H1 (cell line): Measurements from ENCODE around the gene PPP2R2D. TPM values are rescaled to one million over a fixed set of nuclear protein-coding genes. Genes with fewer than 3 reads are reported as not detected.

ENCODE experiments used
- CTCF ChIA-PET: fragments of 300-600 bp; sonication (Branson Sonifier 250); formaldehyde crosslinking; loops from one replicate; lab custom pipeline; 2021; ENCODE audit not compliant: partially characterized antibody; lab: Charles Lee
- POLR2A ChIA-PET: fragments of 300-600 bp; sonication (Branson Sonifier 250); formaldehyde crosslinking; loops from one replicate; lab custom pipeline; 2021; ENCODE audit warnings: inconsistent platforms; ENCODE audit not compliant: partially characterized antibody; lab: Charles Lee
- DNase-seq, 2 experiments: peaks; one replicate each; pipeline versions ENCODE4 v3.0.0 to v3.0.0-alpha.2; 2010 to 2022; ENCODE audit warnings: low spot score in 2 of 2, low read depth in 1 of 2, mixed read lengths in 1 of 2
- FAIRE-seq: peaks from 2 replicates; lab custom pipeline; 2011; peaks lifted over from hg19 to GRCh38; lab: Jason Lieb, UNC
- H2AFZ ChIP-seq: 2 replicates; pipeline ENCODE4 v1.8.1; 2012; ENCODE audit warnings: low read length, inconsistent platforms
- H2AK5ac ChIP-seq: 2 replicates; pipeline ENCODE4 v1.6.1; 2013; ENCODE audit warnings: low read depth, low read length
- H2BK120ac ChIP-seq: replicated peaks from 2 replicates; pipeline ENCODE3; 2013; ENCODE audit warnings: low read depth, low read length, inconsistent platforms
- H2BK12ac ChIP-seq: 2 replicates; pipeline ENCODE4 v1.6.1; 2013; ENCODE audit warnings: low read depth, low read length
- H2BK15ac ChIP-seq: 2 replicates; pipeline ENCODE4 v1.6.1; 2013; ENCODE audit warnings: low read length
- H2BK20ac ChIP-seq: 2 replicates; pipeline ENCODE4 v1.6.1; 2013; ENCODE audit warnings: low read length
- H2BK5ac ChIP-seq: 2 replicates; pipeline ENCODE4 v1.6.1; 2013; ENCODE audit warnings: low read depth, low read length
- H3K14ac ChIP-seq: 2 replicates; pipeline ENCODE4 v1.6.1; 2013; ENCODE audit warnings: inconsistent platforms; ENCODE audit not compliant: insufficient read length
- H3K18ac ChIP-seq: 2 replicates; pipeline ENCODE4 v1.6.1; 2013; ENCODE audit warnings: low read length; ENCODE audit errors: extremely low read depth
- H3K23ac ChIP-seq: 2 replicates; pipeline ENCODE4 v1.6.1; 2013; ENCODE audit warnings: inconsistent platforms; ENCODE audit not compliant: insufficient read length
- H3K23me2 ChIP-seq: 2 replicates; pipeline ENCODE4 v1.6.1; 2013; ENCODE audit warnings: low read depth, low read length
- H3K27ac ChIP-seq: 2 replicates; pipeline ENCODE4 v1.6.1; 2011; ENCODE audit warnings: low read depth, low read length, inconsistent platforms
- H3K27me3 ChIP-seq, 4 experiments: replicated peaks in 1 of 4; 1 replicate in 1 of 4; 2 replicates in 3 of 4; pipeline versions ENCODE4 v1.6.1 to v1.8.1; 2011 to 2013; ENCODE audit warnings: low read length in 3 of 4, mild to moderate bottlenecking in 3 of 4, inconsistent platforms in 2 of 4, mixed read lengths in 2 of 4, moderate library complexity in 1 of 4; ENCODE audit not compliant: control insufficient read depth in 3 of 4, insufficient read depth in 3 of 4; ENCODE audit errors: extremely low read depth in 1 of 4
- H3K36me3 ChIP-seq, 4 experiments: 2 replicates each; pipeline versions ENCODE4 v1.6.1 to v1.8.1; 2011 to 2013; ENCODE audit warnings: mild to moderate bottlenecking in 4 of 4, low read length in 3 of 4, moderate library complexity in 2 of 4, control low read depth in 1 of 4, inconsistent platforms in 1 of 4; ENCODE audit not compliant: insufficient read depth in 4 of 4, control insufficient read depth in 2 of 4
- H3K4ac ChIP-seq: replicated peaks from 2 replicates; pipeline ENCODE3; 2013; ENCODE audit warnings: low read length, low read depth, mixed read lengths, inconsistent platforms; ENCODE audit not compliant: insufficient read length
- H3K4me1 ChIP-seq, 4 experiments: replicated peaks in 1 of 4; 1 replicate in 1 of 4; 2 replicates in 3 of 4; pipeline versions ENCODE4 v1.6.1 to v1.8.1; 2011 to 2013; ENCODE audit warnings: low read length in 3 of 4, inconsistent platforms in 2 of 4, mixed read lengths in 1 of 4; ENCODE audit not compliant: insufficient read depth in 4 of 4, control insufficient read depth in 3 of 4
- H3K4me2 ChIP-seq, 2 experiments: 2 replicates each; pipeline versions ENCODE4 v1.6.1 to v1.8.1; 2011 to 2013; ENCODE audit warnings: low read depth in 2 of 2, low read length in 2 of 2, control low read depth in 1 of 2, inconsistent platforms in 1 of 2, mild to moderate bottlenecking in 1 of 2; ENCODE audit not compliant: insufficient read depth in 1 of 2
- H3K4me3 ChIP-seq, 4 experiments: fragments of 200-600, 300-600 bp in 1 of 4; sonication (generic), shearing (Covaris generic), sonication (Bioruptor Twin) in 1 of 4; 2 replicates each; pipeline versions ENCODE4 v1.5.1 to v1.8.1; 2011 to 2016; ENCODE audit warnings: low read length in 4 of 4, low read depth in 3 of 4, control low read depth in 2 of 4, inconsistent platforms in 2 of 4, mild to moderate bottlenecking in 2 of 4, mixed read lengths in 1 of 4, moderate library complexity in 1 of 4; ENCODE audit not compliant: insufficient read depth in 2 of 4; ENCODE audit errors: extremely low read depth in 1 of 4
- H3K56ac ChIP-seq: replicated peaks from 2 replicates; pipeline ENCODE3; 2013; ENCODE audit warnings: low read depth, mild to moderate bottlenecking, mixed read lengths, low read length, inconsistent platforms; ENCODE audit not compliant: insufficient read length
- H3K79me1 ChIP-seq: 2 replicates; pipeline ENCODE4 v1.6.1; 2013; ENCODE audit warnings: low read depth, low read length, control low read depth
- H3K79me2 ChIP-seq, 2 experiments: 2 replicates each; pipeline versions ENCODE4 v1.6.1 to v1.8.1; 2012 to 2013; ENCODE audit warnings: low read length in 2 of 2, mild to moderate bottlenecking in 2 of 2, inconsistent platforms in 1 of 2; ENCODE audit not compliant: insufficient read depth in 2 of 2, control insufficient read depth in 1 of 2
- H3K9ac ChIP-seq, 4 experiments: replicated peaks in 1 of 4; 1 replicate in 1 of 4; 2 replicates in 3 of 4; pipeline versions ENCODE4 v1.6.1 to v1.8.1; 2011 to 2013; ENCODE audit warnings: low read depth in 3 of 4, low read length in 3 of 4, control low read depth in 2 of 4, mild to moderate bottlenecking in 2 of 4, moderate library complexity in 2 of 4, inconsistent platforms in 1 of 4; ENCODE audit errors: extremely low read depth in 1 of 4
- H3K9me3 ChIP-seq, 2 experiments: 2 replicates each; pipeline versions ENCODE4 v1.6.1 to v1.8.1; 2012 to 2013; ENCODE audit warnings: mild to moderate bottlenecking in 2 of 2, moderate library complexity in 2 of 2, control low read depth in 1 of 2, inconsistent platforms in 1 of 2, low read depth in 1 of 2, low read length in 1 of 2, mixed read lengths in 1 of 2; ENCODE audit not compliant: insufficient read depth in 2 of 2
- H4K20me1 ChIP-seq, 2 experiments: replicated peaks in 1 of 2; 2 replicates each; pipeline versions ENCODE3 to v1.8.1; 2011 to 2013; ENCODE audit warnings: inconsistent platforms in 2 of 2, low read length in 2 of 2, mild to moderate bottlenecking in 1 of 2; ENCODE audit not compliant: insufficient read depth in 2 of 2, control insufficient read depth in 1 of 2
- H4K5ac ChIP-seq: 2 replicates; pipeline ENCODE4 v1.6.1; 2013; ENCODE audit warnings: low read length, low read depth, mixed read lengths, inconsistent platforms; ENCODE audit not compliant: insufficient read length
- H4K8ac ChIP-seq: 2 replicates; pipeline ENCODE4 v1.8.0; 2013; ENCODE audit warnings: mild to moderate bottlenecking, moderate library complexity, low read length, inconsistent platforms; ENCODE audit not compliant: insufficient read depth; ENCODE audit errors: extremely low read depth
- H4K91ac ChIP-seq: replicated peaks from 2 replicates; pipeline ENCODE3; 2013; ENCODE audit warnings: low read length, mixed read lengths, inconsistent platforms; ENCODE audit not compliant: insufficient read length
- BRCA1 ChIP-seq: IDR thresholded peaks from 2 replicates; pipeline ENCODE4 v1.6.1; 2012; ENCODE audit warnings: low read depth, low read length, improper control_type of control experiment
- HDAC6 ChIP-seq: IDR thresholded peaks from one replicate; pipeline ENCODE4 v1.7.1; 2012; ENCODE audit warnings: low read depth, mild to moderate bottlenecking, inconsistent platforms, low read length, moderate library complexity
- KDM1A ChIP-seq: fragments of 200-600, 300-600 bp; sonication (generic); IDR thresholded peaks from 2 replicates; pipeline ENCODE4 v1.7.1; 2016; ENCODE audit warnings: mild to moderate bottlenecking, low read length, borderline replicate concordance
- RBBP5 ChIP-seq: IDR thresholded peaks from 2 replicates; pipeline ENCODE4 v1.7.1; 2012; ENCODE audit warnings: low read depth, mild to moderate bottlenecking, inconsistent platforms, low read length, moderate library complexity, borderline replicate concordance
- WGBS, 2 experiments: shearing (Covaris generic) in 1 of 2; methylation state at CpG; one replicate each; pipeline versions ENCODE4 v1.1.6 to v1.1.7; 2013 to 2015; ENCODE audit warnings: low lambda C conversion rate in 2 of 2, mixed read lengths in 2 of 2, inconsistent platforms in 1 of 2, low coverage in 1 of 2, missing lambda C conversion rate in 1 of 2; ENCODE audit not compliant: insufficient replicate concordance in 2 of 2, insufficient coverage in 1 of 2, insufficient read length in 1 of 2; ENCODE audit errors: extremely low coverage in 1 of 2, missing lambda C conversion rate in 1 of 2; 5-methylcytosine and 5-hydroxymethylcytosine counted together
- polyA plus RNA-seq, 7 experiments: library from polyadenylated mRNA; depleted of rRNA in 3 of 7; stranded (reverse) in 5 of 7; unstranded in 2 of 7; fragments of >200 nt in 5 of 7; fragments of 200-250 nt in 2 of 7; gene quantifications; 1 replicate in 5 of 7; 2 replicates in 1 of 7; 4 replicates in 1 of 7; pipeline versions ENCODE4 v1.2.1 to v1.2.3, GENCODE V29; 2011 to 2013; ENCODE audit warnings: missing spikeins in 2 of 7, mixed read lengths in 2 of 7
- total RNA-seq: library from RNA; stranded (reverse); fragmentation: NEBNext Ultra II Directional; extraction: Animal tissue kit (Norgen Biotek cat#: 25700); gene quantifications from 2 replicates; pipeline ENCODE4 v1.2.1, GENCODE V29; 2021

Gene PPP2R2D
- total and polyA plus RNA-seq, 2 of the 8 experiments (the other 6 are each of a cell fraction or from before 2014, with no cell fraction given) = 25.4 to 32.8 TPM

DNA sequence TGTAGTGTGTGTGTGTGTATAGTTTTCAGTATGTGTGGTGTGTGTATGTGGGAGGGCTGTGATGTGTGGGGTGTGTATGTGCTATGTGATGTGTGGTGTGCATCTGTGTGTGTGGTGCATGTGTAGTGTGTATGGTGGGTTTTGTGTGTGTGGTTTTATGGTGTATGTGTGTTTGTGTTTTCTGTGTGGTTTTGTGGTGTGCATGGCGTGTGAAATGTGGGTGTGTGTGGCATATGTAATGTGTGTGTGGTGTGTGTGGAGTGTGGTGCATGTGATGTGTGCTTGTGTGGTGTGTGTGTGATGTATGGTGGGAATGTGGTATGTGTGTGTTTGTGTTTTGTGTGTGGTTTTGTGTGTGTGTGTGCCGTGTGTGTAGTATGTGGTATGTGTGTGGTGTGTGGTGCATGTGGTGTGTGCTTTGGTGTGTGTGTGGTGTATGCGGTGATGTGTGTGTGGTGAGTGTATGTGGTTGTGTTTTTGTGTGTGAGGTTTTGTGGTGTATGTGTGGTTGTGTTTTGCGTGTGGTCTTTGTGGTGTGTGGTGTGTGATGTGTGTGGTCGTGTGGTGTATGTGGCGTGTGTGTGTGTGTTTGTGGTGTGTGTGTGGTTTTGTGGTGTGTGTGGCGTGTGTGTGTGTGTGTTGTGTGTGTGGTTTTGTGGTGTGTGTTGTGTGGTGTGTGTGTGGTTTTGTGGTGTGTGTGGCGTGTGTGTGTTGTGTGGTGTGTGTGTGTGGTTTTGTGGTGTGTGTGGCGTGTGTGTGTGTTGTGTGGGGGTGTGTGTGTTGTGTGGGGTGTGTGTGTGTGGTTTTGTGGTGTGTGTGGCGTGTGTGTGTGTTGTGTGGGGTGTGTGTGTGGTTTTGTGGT is 18.0 kb upstream of the PPP2R2D start:
- Histone ChIP-seq H3K18ac (no peak overlapping the region), H3K23me2 (peaks cover 12% of the 10 kb centered on the region; the same call in 1 of the 2 replicates), H2BK20ac (no peak overlapping the region), H2BK5ac (no peak overlapping the region), H3K4me2 (no peak overlapping the region), H2AK5ac (peak overlapping the region; percentile 83; the same call in 1 of the 2 replicates), H3K4ac (no peak overlapping the region), H3K9ac (no peak overlapping the region), H3K79me2 (no peaks in the 10 kb centered on the region), H3K79me1 (peaks cover 3% of the 10 kb centered on the region; the same call in 1 of the 2 replicates), H3K27ac (no peak overlapping the region), H3K4me3 (no peak overlapping the region), H2BK12ac (no peak overlapping the region), H4K20me1 (peaks cover 0 to 10% of the 10 kb centered on the region in 2 experiments), H4K8ac (no peak overlapping the region), H4K5ac (no peak overlapping the region), H2BK15ac (no peak overlapping the region; the same call in 1 of the 2 replicates), H3K23ac (no peak overlapping the region), H2BK120ac (no peak overlapping the region), H3K9me3 (peaks cover 14 to 17% of the 10 kb centered on the region in 2 experiments), H3K4me1 (no peaks in the 10 kb centered on the region), H4K91ac (peak overlapping the region; percentile 65), H2AFZ (no peak overlapping the region), H3K36me3 (no peaks in the 10 kb centered on the region), H3K27me3 (0 out of 7 replicates have a peak, but pooled peaks cover 0 to 2% (median 0%) of the 10 kb centered on the region in 4 experiments)
- DNase-seq = no peak
- WGBS, 2 experiments = 91% methylated on average over 10 of the region's 10 CpGs; no CpG with 5 or more reads in 1 of the 2 experiments
- POLR2A ChIA-PET = no interaction called here
- TF ChIP-seq HDAC6 (peak; percentile 16), BRCA1 (no peak), KDM1A (no peak), RBBP5 (no peak)
- TF ChIP-seq, all 59 proteins: peak for 1
- CTCF ChIA-PET = interaction anchor here (1.3 kb wide), 1 partner anchor 45 kb away, joined by 3 read pairs; no protein-coding TSS in a partner anchor
- no peak for FAIRE-seq
- H3K14ac ChIP-seq = no peak overlapping the region
- H3K56ac ChIP-seq = peak overlapping the region; percentile 99
